ENCODE results near the gene NCR2. TPM values are rescaled to one million over a fixed set of nuclear protein-coding genes. Genes with fewer than 3 reads are reported as not detected.

The NCR2 gene
- polyA plus RNA-seq, 1 of the 3 experiments (the other 2 are of a cell fraction), result not detected

DNA sequence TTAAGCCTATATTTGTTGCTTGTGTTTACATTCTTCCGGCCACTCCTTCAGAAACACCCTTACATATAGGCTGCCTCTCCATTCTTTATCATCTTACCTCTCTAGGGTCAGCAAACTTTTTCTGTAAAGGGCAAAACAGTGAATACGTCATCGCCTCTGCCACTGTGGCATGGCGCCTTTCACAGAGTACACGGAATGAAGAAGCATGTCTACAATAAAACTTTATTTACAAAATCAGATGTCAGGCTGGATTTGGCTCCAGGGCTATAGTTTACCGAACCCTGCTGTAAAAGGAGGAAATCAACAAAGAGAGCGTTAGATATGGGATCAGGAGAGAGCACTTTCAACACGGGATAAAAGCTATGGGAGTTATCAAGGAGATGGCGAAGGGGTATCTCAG lies 9.3 kb upstream of the NCR2 start:
- POLR2A ChIA-PET, result no interaction called here
- H3K27me3 ChIP-seq (ENCODE audit: insufficient read depth), result no peaks in the 10 kb centered on the region; the same call in 1 of the 2 replicates

DNA sequence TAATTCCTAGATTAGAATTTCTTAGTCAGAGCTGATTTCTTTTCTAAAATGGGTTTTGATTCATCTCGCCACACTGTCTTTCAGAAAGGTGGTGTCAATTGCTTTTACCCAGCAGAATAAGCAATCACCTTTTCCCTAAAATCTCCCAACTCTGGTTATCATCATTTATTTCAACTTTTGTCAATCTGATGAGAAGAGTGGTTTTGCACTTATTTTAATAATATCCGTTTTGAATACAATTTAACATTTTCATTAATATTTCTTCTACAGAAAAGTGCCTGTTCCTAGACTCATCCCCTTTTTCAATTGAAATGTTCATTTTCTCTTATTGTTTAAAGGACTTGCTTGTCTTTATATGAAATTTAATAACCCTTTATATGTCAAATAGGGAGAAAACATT lies 8.2 kb upstream of the NCR2 start:
- Histone ChIP-seq H3K9ac (no peak overlapping the region), H3K9me2 (no peaks in the 10 kb centered on the region), H3K27me3 (ENCODE audit: insufficient read depth) (no peaks in the 10 kb centered on the region; the same call in 1 of the 2 replicates), H3F3A (replicated peaks; ENCODE audit: insufficient read depth) (no peaks in the 10 kb centered on the region), H3K79me2 (ENCODE audit: insufficient read depth) (no peaks in the 10 kb centered on the region), H3K4me2 (no peak overlapping the region), H4K20me1 (ENCODE audit: insufficient read depth) (no peaks in the 10 kb centered on the region), H3K9me3 (no peaks in the 10 kb centered on the region), H3K4me3 (ENCODE audit: low read depth in 2 of 2, low read length in 1 of 2) (no peak overlapping the region), H3K36me3 (replicated peaks in 1 of 2; ENCODE audit: control insufficient read depth in 1 of 2, insufficient read depth in 2 of 2, low read length in 1 of 2) (no peaks in the 10 kb centered on the region), H3K27ac (ENCODE audit: low read depth in 2 of 2, low read length in 1 of 2) (no peak overlapping the region), H3K4me1 (ENCODE audit: control insufficient read depth in 1 of 2, insufficient read depth in 2 of 2, low read depth in 1 of 2, low read length in 1 of 2) (no peaks in the 10 kb centered on the region), H2AFZ (ENCODE audit: low read depth) (no peak overlapping the region)
- WGBS (ENCODE audit: low lambda C conversion rate), result 9% methylated on average over 2 of the region's 2 CpGs
- CTCF ChIA-PET, result interaction anchor here (0.6 to 2.1 kb wide), 6 partner anchors 7 to 41 kb away, joined by 3 to 12 read pairs (median 4); partner anchors contain the start of gene NCR2
- no peak for DNase-seq
- POLR2A ChIA-PET, result no interaction called here
- TF ChIP-seq JUND (IDR thresholded peaks at IDR 0.05) (no peak), ZBTB33 (IDR thresholded peaks at IDR 0.05; ENCODE audit: borderline replicate concordance, low read depth) (no peak), RFX5 (IDR thresholded peaks at IDR 0.05; ENCODE audit: low read length) (no peak), CTCF (IDR thresholded peaks at IDR 0.05) (no peak), CHD2 (IDR thresholded peaks at IDR 0.05; ENCODE audit: low read length, partially characterized antibody) (no peak), MAX (IDR thresholded peaks at IDR 0.05; ENCODE audit: low read depth) (no peak)
- TF ChIP-seq, protein P1, sequence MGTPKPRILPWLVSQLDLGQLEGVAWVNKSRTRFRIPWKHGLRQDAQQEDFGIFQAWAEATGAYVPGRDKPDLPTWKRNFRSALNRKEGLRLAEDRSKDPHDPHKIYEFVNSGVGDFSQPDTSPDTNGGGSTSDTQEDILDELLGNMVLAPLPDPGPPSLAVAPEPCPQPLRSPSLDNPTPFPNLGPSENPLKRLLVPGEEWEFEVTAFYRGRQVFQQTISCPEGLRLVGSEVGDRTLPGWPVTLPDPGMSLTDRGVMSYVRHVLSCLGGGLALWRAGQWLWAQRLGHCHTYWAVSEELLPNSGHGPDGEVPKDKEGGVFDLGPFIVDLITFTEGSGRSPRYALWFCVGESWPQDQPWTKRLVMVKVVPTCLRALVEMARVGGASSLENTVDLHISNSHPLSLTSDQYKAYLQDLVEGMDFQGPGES (IDR thresholded peaks at IDR 0.05; ENCODE audit: low read depth, low read length), result no peak

More for the DNA sequence above, 9.3 kb upstream of the NCR2 start:
- no peak overlapping the region for H2AFZ ChIP-seq (ENCODE audit: low read depth)
- no peaks in the 10 kb centered on the region for H3F3A ChIP-seq (replicated peaks; ENCODE audit: insufficient read depth)
- H4K20me1 ChIP-seq (ENCODE audit: insufficient read depth), result no peaks in the 10 kb centered on the region
- H3K9me2 ChIP-seq, result no peaks in the 10 kb centered on the region
- no peaks in the 10 kb centered on the region for H3K4me1 ChIP-seq (ENCODE audit: control insufficient read depth in 1 of 2, insufficient read depth in 2 of 2, low read depth in 1 of 2, low read length in 1 of 2)
- H3K4me2 ChIP-seq, result no peak overlapping the region
- no peak overlapping the region for H3K9ac ChIP-seq
- H3K27ac ChIP-seq (ENCODE audit: low read depth in 2 of 2, low read length in 1 of 2), result no peak overlapping the region
- H3K36me3 ChIP-seq (replicated peaks in 1 of 2; ENCODE audit: control insufficient read depth in 1 of 2, insufficient read depth in 2 of 2, low read length in 1 of 2), result no peaks in the 10 kb centered on the region
- H3K79me2 ChIP-seq (ENCODE audit: insufficient read depth), result no peaks in the 10 kb centered on the region
- no peak for TF ChIP-seq RAD21 (IDR thresholded peaks at IDR 0.05; ENCODE audit: low read length)
- no peak for TF ChIP-seq RXRA (IDR thresholded peaks at IDR 0.05; ENCODE audit: borderline replicate concordance, low read depth)
- TF ChIP-seq SMC3 (IDR thresholded peaks at IDR 0.05; ENCODE audit: low read depth, low read length), result no peak
- TF ChIP-seq, protein P2, sequence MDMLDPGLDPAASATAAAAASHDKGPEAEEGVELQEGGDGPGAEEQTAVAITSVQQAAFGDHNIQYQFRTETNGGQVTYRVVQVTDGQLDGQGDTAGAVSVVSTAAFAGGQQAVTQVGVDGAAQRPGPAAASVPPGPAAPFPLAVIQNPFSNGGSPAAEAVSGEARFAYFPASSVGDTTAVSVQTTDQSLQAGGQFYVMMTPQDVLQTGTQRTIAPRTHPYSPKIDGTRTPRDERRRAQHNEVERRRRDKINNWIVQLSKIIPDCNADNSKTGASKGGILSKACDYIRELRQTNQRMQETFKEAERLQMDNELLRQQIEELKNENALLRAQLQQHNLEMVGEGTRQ (IDR thresholded peaks at IDR 0.05; ENCODE audit: borderline replicate concordance, low read depth, low read length), result no peak
- no peak for TF ChIP-seq TEAD4 (IDR thresholded peaks at IDR 0.05; ENCODE audit: borderline replicate concordance, insufficient read depth)
- no peak for TF ChIP-seq FOXM1 (IDR thresholded peaks at IDR 0.05; ENCODE audit: low read depth)
- TF ChIP-seq REST (IDR thresholded peaks at IDR 0.05; ENCODE audit: low read depth, low read length), result no peak
- TF ChIP-seq RCOR1 (IDR thresholded peaks at IDR 0.05; ENCODE audit: low read length), result no peak
- TF ChIP-seq YY1 (IDR thresholded peaks at IDR 0.05; ENCODE audit: low read depth), result no peak
- no peak for TF ChIP-seq EZH2phosphoT487 (IDR thresholded peaks at IDR 0.05; ENCODE audit: borderline replicate concordance, low read depth)
- H3K9me3 ChIP-seq, result no peaks in the 10 kb centered on the region
- no peak overlapping the region for H3K4me3 ChIP-seq (ENCODE audit: low read depth in 2 of 2, low read length in 1 of 2)
- CTCF ChIA-PET, result interaction anchor here (1.7 to 2.1 kb wide), 3 partner anchors 9 to 19 kb away, joined by 3 to 12 read pairs (median 6); partner anchors contain the start of gene NCR2
- WGBS (ENCODE audit: low lambda C conversion rate), result 37% methylated on average over 9 of the region's 9 CpGs
- no peak for DNase-seq

Measured in SK-N-SH (cell line).